HG02610 (cell line): Measurements from ENCODE around the gene PDE1C.
A peak's percentile ranks its signal among the peaks of the same experiment; 100 is the strongest.
"Not testable (repeated sequence)": the region's sequence is repeated elsewhere in the genome, so short reads cannot be mapped to it uniquely, and the experiment has no call there.

Experiments
- ATAC-seq: cut with Tn5 transposase; IDR thresholded peaks from one replicate; pipeline ENCODE4 v1.9.1; 2021; ENCODE audit warnings: mild to moderate bottlenecking, moderate library complexity; ENCODE audit not compliant: unreplicated experiment

The PDE1C gene

DNA sequence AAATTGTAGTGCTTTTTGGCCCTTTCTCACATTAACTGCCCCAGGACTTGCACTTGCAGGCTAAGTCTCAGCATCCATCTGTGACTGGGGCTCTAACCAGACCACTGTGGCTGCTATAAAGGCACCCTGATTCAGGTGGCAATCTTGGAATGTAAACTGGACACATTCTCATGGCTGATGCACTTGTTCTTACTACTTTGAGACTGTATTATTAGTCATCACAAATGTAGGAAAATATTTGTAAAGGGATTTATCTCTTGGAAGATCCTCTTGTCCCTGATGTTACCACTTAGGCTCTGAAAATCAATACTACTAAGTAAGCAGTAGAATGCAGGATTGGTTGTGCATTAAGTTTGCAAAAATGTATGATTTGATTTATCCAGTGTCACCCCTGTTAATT is 25.0 kb downstream of the PDE1C start:
- ATAC-seq = no peak

DNA sequence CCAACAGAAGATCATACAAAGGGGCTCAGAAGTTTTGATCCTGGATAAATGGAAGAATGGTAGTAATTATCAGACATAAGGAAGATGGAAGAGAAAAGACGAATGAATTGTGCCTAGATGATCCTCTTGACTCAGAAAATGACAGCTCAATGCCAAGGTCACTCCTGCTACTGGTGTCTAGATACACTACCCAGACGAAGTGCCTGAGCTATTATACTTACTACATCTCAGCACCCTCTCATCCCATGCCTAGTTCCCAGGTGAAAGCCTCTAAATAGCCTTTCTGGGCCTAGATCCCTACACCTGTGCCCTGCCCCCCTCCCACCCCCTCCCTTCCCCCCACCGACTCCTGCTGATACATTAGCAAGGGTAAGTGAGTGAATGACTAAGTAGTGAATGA is 25.5 kb downstream of the PDE1C start:
- ATAC-seq = no peak

DNA sequence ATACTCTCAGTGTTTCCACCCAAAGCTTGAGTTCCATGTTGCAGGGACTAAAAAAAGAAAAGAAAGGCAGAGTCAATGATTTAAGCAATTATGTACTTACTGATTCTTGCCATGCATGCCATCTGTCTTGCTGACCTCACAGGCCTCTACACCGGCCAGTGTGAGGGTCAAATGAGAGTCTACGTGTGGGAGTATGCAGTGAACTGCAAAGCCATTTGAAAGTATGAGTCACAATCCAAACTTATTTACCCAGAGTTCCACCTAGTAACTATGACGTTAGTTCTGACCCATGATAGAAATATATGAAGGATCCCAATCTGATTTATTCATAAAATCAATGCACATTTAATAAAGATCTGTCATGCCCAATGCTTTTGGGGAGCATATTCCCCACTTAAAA is 26.5 kb downstream of the PDE1C start:
- peak; percentile 75 for ATAC-seq

DNA sequence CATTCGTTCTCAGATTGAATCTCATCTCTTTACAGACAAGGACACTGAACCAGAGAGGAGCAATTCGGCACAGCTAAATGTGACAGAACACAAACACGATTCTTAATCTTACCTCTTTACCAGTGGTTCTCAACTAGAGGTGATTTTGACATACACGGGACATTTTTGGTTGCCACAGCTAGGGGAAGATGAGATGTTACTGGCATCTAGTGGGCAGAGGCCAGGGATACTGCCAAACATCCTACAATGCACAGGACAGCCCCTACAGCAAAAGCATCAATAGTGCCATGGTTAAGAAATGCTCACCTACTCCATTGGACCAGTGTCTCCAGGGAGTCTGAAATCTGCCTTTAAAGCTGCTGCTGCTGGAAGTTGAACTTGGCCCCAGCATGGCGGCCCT is 27.3 kb downstream of the PDE1C start:
- ATAC-seq = no peak

DNA sequence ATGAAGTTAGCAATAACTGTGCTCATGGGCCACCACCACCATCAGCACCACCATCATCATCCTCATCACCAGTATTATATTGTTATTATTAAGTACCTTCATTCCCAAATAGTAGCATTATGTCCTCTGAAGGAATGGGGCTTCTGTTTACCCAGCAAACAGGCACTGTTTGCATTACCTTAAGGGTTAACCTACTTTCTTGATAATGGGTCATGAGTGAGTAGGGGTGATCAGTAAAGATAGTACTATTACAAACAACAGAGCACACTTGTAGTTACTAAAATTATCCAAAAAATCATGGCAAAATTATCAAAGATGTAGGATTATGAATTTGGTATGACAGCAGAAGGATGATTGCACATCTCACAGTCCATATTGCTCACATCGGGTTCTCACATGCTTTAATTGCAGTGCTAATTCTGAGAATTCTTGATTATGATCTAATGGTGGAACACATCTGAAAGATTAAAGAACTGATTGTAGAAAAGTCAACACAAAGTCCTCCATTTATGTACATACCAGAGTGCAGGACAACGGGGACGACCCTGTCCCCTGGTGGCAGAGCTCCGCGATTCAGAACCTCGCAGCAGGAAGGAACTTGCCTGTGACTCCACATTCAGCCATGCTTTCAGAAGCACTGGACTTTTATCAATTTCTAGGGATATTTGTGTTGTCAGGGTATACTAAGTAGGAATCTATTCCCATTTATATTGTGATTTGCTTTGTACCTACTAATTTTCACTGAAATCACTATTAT is 31.0 kb downstream of the PDE1C start:
- ATAC-seq = no peak

DNA sequence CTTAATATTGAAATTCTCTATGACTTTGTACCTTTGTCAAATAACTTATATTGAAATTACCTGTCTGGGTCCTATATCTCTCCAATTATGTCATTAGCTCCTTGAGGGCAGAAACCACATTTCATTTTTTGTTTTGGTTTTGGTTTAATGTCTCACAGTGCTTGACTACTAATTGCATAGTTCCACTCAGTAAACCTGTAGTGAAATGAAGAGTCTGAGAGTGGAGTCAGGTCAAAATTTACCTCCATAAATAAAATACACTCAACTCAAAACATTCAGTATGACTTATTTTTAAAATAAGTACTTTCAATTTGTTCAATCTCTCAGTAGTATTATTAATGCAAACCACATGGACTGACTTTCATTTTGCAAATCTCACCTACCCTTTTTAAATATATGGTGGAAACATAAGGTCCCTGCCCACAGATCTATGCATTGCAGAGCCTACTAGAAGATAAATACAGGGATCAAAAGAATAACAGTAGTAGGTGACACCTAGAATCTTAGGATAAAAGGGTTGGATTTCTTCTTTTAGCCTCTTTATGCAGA is 32.5 kb downstream of the PDE1C start:
- ATAC-seq = peak; percentile 90

DNA sequence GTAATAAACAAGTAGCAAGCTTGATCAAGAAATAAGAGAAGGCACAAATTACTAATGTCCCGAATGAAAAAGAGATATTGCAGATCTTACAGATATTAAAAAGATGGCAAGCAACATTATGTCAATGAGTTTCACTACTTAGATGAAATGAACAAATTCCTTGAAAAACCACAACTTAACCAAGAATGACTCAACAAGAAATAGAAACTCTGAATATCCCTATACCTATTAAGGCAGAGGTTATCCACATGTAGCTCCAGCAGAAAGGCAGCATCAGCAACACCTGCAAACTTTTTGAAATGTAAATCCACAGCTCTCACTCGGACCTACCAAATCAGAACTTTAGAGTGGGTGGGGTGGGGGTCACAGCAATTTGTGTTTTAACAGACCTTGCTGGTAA is 33.6 kb downstream of the PDE1C start:
- ATAC-seq = no peak

DNA sequence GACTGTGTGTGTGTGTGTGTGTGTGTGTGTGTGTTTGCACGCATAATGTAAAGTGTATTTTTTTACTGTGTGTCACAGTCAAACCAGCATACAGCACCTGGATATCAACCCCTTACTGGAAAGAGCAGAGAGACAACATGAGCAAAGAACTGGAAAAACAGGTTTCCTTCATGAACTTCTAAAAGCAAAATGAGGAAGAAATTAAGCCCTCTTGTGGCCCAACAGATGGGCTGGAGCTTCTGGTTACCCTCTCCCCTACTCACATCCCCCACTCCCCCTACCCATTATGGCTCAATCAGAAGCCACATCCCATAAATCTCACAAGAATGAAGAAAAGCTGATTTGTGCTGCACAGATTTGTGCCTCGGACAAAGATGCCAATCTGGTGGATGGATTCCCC is 36.2 kb downstream of the PDE1C start:
- no peak for ATAC-seq

DNA sequence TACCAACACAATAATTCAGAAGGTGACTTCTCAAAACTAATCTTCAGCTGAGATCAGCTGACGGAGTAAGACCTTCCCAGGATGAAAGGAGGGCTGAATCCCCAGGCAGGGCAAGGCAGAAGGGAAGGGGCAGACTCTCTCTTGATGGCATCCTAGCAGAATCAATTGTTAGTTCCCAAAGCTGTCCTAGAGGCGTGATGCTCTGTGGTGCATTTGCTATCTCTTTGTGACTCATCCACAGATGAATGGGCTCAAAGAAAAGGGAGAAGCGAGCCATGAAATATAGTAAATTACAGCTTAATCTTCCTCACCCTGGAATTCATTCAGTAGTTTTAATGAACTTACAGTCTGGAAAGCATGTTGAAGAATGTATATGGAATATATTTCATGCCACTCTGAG is 37.2 kb downstream of the PDE1C start:
- ATAC-seq = no peak

DNA sequence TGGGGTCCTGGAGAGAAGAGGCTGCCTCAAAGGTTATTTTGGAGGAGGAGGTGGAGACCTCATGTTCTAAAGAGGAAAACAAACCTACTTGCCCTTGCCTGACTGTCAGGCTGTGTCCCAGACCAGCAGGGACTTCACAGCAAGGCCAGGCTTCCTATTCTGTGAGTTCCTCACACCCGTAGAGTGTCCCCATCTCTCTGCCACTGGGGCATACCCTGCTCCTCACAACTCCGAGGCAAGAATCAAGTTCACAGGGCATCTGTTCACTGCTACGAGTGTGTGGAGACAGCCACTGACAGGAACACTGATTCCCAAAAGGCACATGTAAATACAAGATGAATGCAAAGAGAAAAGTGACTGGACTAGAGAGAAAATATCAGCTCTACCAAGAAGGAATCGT is 38.0 kb downstream of the PDE1C start:
- no peak for ATAC-seq

DNA sequence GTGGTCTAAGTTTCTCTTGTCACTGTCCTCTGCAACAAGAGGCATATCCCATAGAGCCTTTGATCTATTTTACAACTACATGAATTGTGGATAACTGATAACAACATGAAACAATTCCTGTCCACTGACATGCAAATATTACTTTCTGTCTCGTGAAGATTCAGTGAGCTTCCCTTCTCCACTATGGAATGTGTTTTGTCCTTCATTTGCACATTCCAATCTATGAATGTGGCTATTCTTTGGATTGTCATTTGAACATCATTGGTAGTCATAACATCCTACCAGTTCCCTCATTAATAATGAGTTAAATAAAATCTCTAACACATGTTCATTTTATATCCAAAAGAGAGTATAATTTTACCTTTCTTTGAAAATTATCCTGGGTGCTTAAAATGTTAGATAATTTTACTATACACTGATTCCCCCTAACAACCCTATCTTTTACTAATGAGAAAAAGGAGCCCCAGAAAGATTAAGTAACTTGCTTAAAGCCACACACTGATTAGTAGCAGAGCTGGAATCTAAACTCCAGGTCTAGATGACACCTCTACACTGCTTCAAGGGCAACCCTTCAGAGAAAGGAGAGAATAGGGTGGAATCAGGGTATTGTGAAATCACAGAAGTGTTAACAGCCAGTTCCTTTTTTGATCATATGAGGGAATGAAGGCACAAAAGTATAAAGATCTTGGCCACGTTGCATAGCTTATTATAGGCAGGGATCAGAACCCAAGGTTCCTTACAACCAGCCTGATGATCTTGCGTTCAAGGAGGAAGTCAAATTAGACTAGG is 39.1 kb downstream of the PDE1C start:
- no peak for ATAC-seq

DNA sequence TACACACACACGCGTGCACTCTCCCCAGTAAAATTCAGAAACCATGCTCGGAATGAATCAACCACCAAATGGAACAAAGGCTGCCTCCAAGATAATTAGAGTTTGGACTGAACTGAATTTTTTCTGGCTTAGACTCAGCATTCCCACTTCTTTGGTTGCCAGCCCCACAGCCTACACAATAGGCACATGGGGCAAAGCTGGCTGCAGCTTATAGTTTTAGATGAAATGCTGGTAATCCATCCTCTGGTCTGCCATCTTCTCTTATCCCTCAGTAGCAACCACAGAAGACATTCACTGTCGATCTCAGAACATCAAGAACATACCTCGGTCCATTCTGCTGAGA is 44.2 kb downstream of the PDE1C start:
- no peak for ATAC-seq

DNA sequence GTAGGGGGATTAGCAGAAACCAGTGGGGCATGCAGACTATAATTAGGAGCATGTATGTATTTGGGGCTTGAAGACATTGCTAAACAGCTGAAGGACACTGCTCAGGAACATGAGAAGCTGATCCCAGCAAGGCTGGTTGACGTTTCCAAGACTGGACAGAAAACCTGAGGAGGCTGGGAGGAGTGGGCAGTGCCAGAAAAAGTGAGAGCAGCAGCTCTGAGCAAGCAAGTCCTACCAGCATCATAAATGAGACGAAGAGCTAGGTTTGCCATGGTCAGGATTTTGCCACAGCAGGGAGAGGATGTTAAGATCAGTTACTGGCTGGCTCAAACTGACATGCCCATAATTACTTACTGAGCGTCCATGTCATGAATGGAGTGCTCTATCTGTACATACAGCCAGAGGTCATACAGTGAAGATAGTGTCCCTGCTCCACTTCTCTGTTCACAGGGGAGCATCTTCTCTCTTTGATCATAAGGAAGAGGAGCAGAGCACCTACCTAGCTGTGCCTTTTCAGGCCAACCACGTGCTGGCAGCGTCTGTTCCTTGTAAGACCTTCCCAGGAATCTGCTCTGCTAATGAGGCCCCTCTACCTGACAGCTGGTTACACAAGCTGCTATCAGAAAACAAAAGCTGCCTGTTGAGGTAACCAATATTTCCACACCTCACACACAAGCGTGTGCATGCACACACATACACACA is 44.7 kb downstream of the PDE1C start:
- ATAC-seq = no peak

DNA sequence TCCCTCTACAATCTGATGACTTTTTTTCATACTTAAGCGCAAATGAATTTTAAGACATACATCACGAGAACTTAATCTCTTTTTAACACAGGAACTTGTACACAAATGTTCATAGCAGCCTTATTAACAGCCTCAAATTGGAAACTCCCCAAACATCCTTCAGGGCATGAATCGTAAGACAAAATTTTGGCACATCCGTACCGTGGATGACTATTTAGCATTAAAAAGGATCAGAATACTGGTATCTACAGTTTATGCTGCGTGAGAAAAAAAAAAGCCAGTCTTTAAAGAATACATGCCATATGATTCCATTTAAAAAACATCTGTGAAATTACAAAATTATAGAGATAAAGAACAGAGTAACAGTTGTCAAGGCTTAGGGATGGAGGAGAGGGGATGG is 46.8 kb downstream of the PDE1C start:
- ATAC-seq = no peak

DNA sequence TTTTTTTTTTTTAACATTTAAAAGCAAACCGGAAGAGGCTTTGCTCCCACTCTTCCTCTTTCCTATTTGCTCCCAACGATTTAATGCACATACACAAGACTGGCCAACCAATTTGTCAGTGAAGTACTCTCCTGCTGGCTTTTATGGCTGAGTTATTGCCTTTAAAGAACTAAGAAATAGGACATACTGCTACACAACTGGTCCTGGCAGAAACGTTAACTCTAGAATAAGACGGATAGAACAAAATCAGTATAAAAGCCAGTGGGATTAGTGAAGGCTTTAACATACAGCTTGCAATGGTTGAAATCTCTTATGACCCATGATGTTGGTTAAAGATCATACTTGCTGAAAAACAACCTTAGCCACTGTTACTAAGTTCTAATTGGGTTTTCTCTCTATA is 47.2 kb downstream of the PDE1C start:
- ATAC-seq = no peak

DNA sequence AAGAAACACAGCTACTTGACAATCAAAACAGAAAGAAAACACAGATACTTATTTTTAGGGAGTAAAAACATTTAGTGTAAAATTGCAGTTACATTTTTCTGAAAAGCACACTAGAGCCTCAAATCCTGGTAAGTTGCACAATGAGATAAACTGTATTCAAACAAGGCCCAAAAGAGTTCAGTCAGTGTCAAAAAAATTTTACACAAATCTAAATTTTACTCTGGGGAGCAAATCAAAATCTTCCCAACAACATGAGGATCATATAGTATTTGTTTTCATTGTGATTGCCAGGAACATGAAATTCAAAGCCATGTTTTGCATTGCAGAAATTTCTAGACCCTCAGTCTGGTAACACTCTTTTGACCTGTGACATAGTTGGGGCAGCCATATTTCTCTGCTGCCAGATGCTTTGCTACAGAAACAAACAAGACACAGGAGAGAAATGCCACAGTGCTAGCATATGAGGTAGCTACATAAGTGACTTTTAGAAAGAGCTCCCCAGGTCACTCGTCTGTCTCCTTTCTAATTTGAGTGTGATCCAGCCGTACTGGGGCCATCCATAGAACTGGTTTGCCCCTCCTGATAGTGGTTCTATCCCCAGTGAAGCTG is 49.6 kb downstream of the PDE1C start:
- no peak for ATAC-seq

DNA sequence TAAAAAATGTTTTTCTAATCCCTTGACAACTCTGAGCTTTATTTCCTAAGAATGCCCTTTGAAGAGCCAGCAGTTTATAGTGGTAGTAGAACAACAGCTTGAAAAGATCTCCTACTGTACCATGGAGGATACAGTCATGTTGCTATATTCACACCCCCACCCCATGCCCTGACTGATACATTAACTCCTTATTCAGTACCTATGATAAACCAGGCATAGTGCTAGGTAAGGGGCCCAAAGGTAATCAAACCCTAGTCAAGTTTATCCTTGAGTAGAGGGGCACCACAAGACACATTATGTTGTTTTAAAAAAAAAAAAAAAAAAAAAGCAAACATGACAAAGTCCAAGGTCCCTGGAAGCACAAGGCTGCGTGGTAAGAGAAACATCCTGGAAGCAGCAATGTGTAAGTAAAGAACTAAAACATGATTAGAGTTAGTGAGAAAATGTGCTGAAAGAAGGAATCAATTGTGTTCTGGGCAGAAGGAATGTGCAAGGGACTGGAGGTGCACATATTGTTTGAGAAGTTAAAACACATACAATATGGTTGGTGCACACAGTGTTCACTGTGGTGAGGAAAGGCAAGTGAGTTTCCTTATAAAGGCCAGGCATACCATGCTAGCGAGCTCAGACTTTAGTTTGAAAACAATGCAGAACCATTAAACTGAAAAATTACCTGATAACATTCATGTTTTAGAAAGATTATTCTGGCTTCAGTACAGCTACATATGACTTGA is 51.2 kb downstream of the PDE1C start:
- no peak for ATAC-seq

DNA sequence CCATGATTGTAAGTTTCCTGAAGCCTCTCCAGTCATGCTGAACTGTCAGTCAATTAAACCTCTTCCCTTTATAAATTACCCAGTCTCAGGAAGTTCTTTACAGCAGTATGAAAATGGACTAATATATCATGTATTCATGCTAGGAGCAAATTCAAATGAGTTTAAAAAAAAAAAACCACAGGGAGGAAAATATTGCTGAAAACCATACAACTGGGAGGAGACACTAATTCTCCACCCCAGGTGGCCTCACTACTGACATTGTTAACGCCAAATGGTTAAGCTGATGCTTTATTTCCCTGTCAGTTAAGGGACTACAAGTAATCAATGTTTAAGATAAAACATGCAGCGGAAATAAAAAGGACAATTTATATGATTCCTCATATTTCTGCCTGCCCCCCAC is 55.1 kb downstream of the PDE1C start:
- no peak for ATAC-seq

DNA sequence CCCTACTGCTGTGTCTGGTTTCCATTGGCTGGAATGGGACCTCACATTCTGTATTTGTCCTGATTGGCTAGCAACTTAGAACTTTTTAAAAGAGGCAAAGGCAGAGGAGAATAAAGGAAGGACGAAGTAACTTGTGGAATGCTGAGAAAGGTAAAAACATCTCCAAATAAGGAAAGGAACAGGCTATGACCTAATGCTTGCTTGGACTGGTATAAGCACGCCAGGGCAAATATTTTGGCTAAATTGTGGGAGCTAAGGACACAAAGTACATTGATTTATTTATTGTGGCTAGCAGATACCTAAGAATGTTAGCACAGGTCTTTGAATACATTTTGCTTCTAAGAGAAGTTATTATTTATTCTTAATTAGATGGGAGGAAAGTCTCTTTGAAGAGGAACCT is 56.7 kb downstream of the PDE1C start:
- not testable (repeated sequence) for ATAC-seq

DNA sequence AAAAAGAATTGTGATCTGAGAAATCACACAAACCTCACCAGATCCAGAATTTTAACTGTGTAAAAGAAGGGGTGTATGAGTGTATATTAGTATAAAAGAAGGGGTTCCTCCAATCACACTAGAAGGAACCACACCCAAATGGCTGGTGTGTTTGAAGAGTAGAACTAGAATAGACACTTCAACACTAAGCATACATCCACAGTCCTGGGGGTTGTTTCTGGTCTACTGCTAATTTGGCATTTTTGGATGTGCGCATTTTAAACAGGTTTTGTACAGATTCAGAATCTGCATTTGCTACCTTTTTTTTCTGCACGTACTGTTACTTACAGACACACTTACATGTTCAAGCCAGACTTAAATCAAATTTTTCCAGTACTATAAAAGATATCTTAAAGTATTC is 64.6 kb downstream of the PDE1C start:
- no peak for ATAC-seq

DNA sequence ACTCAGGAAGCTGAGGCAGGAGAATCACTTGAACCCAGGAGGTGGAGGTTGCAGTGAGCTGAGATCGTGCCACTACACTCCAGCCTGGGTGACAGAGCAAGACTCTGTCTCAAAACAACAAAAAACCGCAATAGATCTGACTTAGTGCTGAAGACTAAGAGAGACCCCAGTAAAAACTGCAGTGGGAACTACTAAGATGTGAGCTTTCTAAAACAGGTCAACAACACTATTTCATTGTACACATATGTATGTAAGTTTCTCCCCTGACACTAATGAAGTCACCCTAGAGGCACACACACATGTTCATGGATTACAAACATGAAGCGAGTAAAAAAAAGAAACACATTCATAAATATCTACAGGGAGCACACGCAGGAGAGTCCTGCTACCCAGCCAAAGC is 68.3 kb downstream of the PDE1C start:
- no peak for ATAC-seq
